ENCODE measurements around the gene CCDC198. TPM values are rescaled to one million over a fixed set of nuclear protein-coding genes. Genes with fewer than 3 reads are reported as not detected.

The CCDC198 gene, protein sequence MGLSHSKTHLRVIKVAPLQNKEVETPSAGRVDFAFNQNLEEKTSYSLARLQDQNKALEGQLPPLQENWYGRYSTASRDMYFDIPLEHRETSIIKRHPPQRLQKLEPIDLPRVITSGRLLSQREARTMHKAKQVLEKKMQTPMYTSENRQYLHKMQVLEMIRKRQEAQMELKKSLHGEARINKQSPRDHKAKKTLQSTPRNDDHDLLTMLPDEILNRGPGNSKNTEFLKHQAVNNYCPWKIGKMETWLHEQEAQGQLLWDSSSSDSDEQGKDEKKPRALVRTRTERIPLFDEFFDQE
- not detected for total RNA-seq

GRCh38 chr14:57493467-57494181, at the start of gene CCDC198:
Gene CCDC198 (minus strand): TSS chr14:57493857. CDS start chr14:57493715, 142 bp downstream.
- CTCF ChIA-PET = no interaction called here
- POLR2A ChIA-PET = no interaction called here

DNA sequence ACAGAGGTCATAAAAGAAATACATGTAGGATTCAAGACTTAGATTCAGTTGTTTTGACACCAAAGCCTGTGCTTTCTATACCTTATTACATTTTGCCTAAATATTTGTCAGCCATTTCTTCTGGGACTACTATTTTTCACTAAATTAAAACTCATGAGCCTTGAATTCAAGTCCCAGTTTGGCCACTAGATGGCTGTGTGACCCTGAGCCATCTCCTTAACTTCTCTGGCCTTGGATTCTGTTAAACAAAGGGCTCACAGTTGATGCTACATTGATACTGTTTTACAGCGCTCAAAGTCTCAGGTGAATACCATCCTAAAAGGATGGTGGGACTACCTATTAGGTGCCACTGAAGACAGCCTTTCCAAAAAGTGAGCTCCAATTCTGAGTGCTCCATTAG, 39.6 kb upstream of the CCDC198 start:
- CTCF ChIA-PET = no interaction called here
- POLR2A ChIA-PET = no interaction called here

DNA sequence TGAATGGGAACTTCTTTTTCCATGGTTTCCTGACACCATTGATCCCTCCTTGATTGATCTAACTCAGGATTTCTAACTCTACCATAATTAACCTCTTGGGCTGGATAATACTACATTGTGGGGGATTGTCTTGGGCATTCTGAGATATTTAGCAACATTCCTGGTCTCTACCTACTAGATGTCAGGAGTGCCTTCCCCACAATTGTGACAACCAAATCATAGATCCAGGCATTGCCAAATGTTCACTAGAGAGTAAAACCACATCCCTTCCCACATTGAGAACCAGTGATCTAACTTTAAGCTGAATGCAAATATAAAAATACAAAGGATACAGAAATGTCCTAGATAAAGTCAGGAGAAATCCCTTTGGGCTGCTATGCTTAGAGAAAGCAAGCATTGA, 36.9 kb upstream of the CCDC198 start:
- ChIA-PET POLR2A (no interaction called here), CTCF (no interaction called here)

DNA sequence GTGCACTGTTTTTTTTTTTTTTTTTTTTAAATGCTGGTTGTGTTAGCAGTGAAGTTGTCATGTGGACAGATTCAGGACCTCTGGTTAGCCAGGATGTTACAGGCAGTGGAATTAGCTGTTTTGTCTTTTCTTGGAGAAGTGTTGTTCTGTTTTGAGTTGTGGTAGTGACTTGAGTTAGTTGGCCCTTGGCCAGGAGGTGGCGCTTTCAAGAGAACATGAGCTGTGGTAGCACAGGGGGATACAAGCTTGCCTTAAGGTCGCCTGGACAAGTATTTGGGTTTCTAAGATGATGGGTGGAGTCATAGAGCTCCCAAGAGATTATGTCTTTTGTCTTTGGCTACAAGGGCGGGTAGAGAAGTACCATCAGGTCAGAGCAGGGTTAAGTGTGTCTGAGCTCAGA, 33.3 kb upstream of the CCDC198 start:
- CTCF ChIA-PET = interaction anchor here (0.7 kb wide), 1 partner anchor 63 kb away, joined by 3 read pairs; no protein-coding TSS in a partner anchor
- POLR2A ChIA-PET = no interaction called here

GRCh38 chr14:57519043-57519442, 25.4 kb upstream of the CCDC198 start:
- POLR2A ChIA-PET = no interaction called here
- CTCF ChIA-PET = no interaction called here

GRCh38 chr14:57512220-57512619, 18.6 kb upstream of the CCDC198 start:
- POLR2A ChIA-PET = no interaction called here
- CTCF ChIA-PET = no interaction called here

GRCh38 chr14:57508756-57509155, 15.1 kb upstream of the CCDC198 start:
- POLR2A ChIA-PET = no interaction called here
- CTCF ChIA-PET = no interaction called here

DNA sequence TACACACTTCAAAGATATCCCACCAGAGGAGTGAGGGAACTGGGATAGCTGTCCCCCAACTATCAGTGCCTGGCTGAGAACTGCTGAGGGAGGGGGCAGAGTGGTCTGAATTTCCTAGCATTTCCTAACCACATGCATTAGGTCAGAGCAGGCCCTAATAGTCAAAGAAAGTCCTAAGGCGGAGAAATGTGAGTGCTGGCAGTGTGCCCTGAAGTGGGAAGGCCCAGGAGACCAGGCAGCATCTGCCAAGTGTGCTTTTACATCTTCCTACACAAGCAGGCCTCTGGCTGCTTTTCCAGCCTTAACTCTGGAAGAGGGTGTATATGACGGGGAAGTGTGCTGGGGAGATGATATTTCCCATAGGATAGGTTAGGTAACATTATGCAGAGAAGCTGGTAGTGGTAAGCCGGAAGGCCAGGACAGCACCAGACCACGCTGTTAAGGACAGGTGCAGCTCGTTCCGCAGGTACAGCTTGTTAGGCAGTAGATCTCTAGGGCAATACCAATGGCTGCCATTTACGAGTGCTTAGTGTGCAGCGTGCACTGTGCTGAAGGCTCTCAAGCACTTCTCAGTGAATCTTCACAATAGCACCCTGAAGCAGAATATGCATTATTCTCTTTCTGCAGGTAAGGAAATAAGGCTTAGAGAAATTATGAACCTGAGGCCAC, 9.1 kb upstream of the CCDC198 start:
- POLR2A ChIA-PET = no interaction called here
- CTCF ChIA-PET = no interaction called here

- CTCF ChIA-PET = no interaction called here
- POLR2A ChIA-PET = no interaction called here
Measured at GRCh38 chr14:57501039-57501557, 7.4 kb upstream of the CCDC198 start.

- POLR2A ChIA-PET = no interaction called here
- CTCF ChIA-PET = no interaction called here
Measured at GRCh38 chr14:57498659-57499058, 5.0 kb upstream of the CCDC198 start.

DNA sequence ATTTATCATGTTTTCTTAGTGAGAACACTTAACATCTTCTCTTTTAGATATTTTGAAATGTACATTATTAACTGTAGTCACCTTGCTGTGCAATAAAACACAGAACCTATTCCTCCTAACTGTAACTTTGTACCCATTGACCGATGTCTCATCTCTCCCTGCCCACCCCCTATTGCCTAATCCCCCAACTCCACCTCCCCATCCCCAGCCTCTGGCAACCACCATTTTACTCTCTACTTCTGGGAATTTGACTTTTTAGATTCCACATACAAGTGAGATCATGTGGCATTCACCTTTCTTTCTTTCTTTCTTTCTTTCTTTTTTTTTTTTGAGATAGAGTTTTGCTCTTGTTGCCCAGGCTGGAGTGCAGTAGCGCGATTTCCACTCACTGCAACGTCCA, 4.4 kb upstream of the CCDC198 start:
- CTCF ChIA-PET = no interaction called here
- POLR2A ChIA-PET = no interaction called here

GRCh38 chr14:57495416-57495815, 1.8 kb upstream of the CCDC198 start:
- POLR2A ChIA-PET = no interaction called here
- CTCF ChIA-PET = no interaction called here

- CTCF ChIA-PET = no interaction called here
- POLR2A ChIA-PET = no interaction called here
Measured at GRCh38 chr14:57492859-57493258, 798 bp downstream of the CCDC198 start.

DNA sequence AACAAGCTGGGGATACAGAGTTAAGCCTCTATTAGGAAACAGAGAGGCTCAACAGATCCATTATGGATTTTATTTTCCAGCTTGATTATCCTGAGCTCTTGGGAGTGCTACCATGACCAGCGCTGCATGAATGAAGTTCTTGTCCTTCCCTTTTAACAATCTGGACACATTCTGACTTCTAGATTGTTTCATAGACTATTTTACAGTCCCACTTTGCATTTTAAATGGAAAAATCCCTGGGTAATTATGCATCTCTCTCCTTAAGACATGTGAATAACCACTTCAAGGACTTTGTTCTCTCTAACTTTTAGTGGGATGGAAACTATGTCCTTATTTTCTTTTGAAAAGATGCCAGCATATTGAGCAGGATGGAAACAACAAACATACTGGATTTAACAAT, 2.0 kb downstream of the CCDC198 start:
- POLR2A ChIA-PET = no interaction called here
- CTCF ChIA-PET = no interaction called here

- CTCF ChIA-PET = interaction anchor here (0.6 kb wide), 1 partner anchor 875 kb away, joined by 3 read pairs; no protein-coding TSS in a partner anchor
- POLR2A ChIA-PET = no interaction called here
Measured at GRCh38 chr14:57487771-57488170, 5.9 kb downstream of the CCDC198 start.

- ChIA-PET POLR2A (no interaction called here), CTCF (no interaction called here)
Measured at GRCh38 chr14:57486767-57487379, 6.8 kb downstream of the CCDC198 start.

DNA sequence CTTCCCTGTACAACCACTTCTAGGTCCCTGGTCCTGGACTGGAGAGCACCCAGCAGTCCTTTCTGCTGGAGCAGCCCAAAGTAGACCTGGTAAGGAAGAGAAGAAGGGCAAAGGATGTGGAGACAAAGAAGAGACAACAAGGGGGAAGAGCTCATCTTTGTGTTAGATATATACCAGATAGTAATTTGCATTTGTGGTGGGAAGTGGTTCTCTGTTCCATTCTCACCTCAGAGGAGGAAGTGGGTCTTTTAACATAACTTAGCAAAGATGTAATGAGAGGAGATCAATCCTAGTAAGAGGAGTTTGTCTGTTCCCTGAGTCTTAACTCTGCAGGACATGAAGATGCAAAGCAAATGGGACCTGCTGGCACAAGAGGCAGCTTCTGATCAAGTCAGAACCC, 8.0 kb downstream of the CCDC198 start:
- ChIA-PET CTCF (no interaction called here), POLR2A (no interaction called here)

DNA sequence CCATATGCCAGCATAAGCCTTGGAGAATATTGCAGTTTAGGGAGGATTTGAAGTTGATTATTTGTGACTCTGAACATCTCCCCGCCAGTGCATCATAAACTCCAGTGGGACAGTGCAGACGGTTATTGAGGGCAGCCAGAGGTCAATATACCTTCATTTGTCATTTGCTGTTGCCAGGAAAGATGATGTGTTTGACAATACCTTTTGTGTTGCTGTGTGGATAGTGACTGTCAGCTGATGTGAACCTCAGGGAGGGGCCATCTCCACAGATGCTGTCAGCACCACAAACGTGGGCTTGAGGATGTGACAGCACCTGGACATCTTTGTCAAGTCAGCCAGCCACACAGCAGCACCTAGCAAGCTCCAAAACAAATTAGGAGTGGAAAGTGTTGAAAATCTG, 11.5 kb downstream of the CCDC198 start:
- ChIA-PET CTCF (no interaction called here), POLR2A (no interaction called here)

GRCh38 chr14:57480051-57480450, 13.6 kb downstream of the CCDC198 start:
- ChIA-PET CTCF (no interaction called here), POLR2A (no interaction called here)

DNA sequence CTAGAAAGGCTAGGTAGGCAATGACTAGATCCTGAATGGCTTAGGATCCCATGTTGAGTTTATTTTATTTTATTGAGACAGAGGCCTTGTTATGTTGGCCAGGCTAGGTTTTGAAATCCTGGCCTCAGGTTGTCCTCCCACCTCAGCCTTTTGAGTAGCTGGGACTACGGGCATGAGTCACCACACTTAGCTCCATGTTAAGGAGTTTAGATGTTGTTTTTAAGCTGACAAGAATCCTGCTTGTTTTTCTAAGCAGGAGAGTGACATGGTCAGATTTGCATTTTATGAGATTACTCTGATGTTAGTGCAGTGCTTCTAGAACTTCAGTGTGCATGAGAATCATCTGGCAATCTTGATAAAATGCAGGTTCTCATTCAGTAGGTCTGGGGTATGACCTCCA, 14.5 kb downstream of the CCDC198 start:
- ChIA-PET POLR2A (no interaction called here), CTCF (no interaction called here)

GRCh38 chr14:57478050-57478449, 15.6 kb downstream of the CCDC198 start:
- CTCF ChIA-PET = no interaction called here
- POLR2A ChIA-PET = no interaction called here

Measured in activated CD8-positive, alpha-beta memory T cell treated with anti-CD3 and anti-CD28 coated beads for 36 hours (primary cell).